GM23338 (cell line): ENCODE data around the gene TDG. TPM values are rescaled to one million over a fixed set of nuclear protein-coding genes. Genes with fewer than 3 reads are reported as not detected.

ENCODE experiments used
- EZH2 ChIP-seq: fragments of 200-600 bp; sonication (generic); IDR thresholded peaks from one replicate; pipeline ENCODE4 v1.8.0; 2017; ENCODE audit warnings: antibody characterized with exemption, mild to moderate bottlenecking, low read depth; ENCODE audit not compliant: unreplicated experiment
- JUNB ChIP-seq: IDR thresholded peaks from one replicate; pipeline ENCODE4 v1.6.1; 2016; ENCODE audit warnings: antibody characterized with exemption; ENCODE audit not compliant: unreplicated experiment
- POLR2AphosphoS5 ChIP-seq: IDR thresholded peaks from 2 replicates; pipeline ENCODE4 v1.6.1; 2016; ENCODE audit warnings: antibody characterized with exemption, low read depth
- REST ChIP-seq: IDR thresholded peaks from one replicate; pipeline ENCODE4 v1.6.1; 2018; ENCODE audit warnings: antibody characterized with exemption; ENCODE audit not compliant: unreplicated experiment
- ZNF114 ChIP-seq: fragments of 250-450 bp; sonication (Bioruptor Pico); IDR thresholded peaks from 2 replicates; pipeline ENCODE4 v1.5.0; 2020; ENCODE audit warnings: mild to moderate bottlenecking, moderate library complexity
- ZNF331 ChIP-seq: fragments of 250-450 bp; sonication (Bioruptor Pico); IDR thresholded peaks from 2 replicates; pipeline ENCODE4 v1.5.0; 2020; ENCODE audit warnings: low read depth, mild to moderate bottlenecking, moderate library complexity
- polyA plus RNA-seq: library from polyadenylated mRNA; unstranded; fragments of >200 nt; fragmentation: Nextera tagmentation; extraction: Ambion mirVana; gene quantifications from 2 replicates; pipeline ENCODE4 v1.2.1, GENCODE V29; 2016
- total RNA-seq: library from RNA; depleted of rRNA; stranded (reverse); fragments of >200 nt; shearing (Covaris generic); gene quantifications from 2 replicates; pipeline ENCODE4 v1.2.3, GENCODE V29; 2014
- TF ChIP-seq, protein P1 (sequence below): fragments of 250-450 bp; sonication (Bioruptor Pico); IDR thresholded peaks from 2 replicates; pipeline ENCODE4 v1.5.0; 2020; ENCODE audit warnings: mild to moderate bottlenecking, moderate library complexity

The TDG gene
- total and polyA plus RNA-seq, 2 experiments from 2014 or later: 57.0 to 66.2 TPM

DNA sequence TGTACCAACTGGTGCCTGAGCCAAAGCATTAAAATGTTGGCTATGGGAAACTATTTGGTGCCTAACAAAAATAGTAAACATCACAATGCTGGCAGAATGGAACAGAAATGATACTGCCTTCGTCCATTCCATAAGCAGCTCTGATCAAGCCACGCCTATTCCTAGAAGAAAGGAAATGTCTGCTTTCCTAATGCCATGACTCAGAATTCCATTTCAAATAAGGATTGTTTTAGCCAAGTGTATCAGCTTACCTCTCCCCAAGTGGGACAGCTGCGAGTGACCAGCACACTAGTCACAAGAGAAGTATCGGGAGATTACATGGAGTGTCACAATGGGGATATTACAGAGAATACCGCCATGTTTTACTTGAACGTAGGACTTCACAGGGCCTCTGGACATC lies 45.6 kb downstream of the TDG start (continued):
- TF ChIP-seq, protein P1, sequence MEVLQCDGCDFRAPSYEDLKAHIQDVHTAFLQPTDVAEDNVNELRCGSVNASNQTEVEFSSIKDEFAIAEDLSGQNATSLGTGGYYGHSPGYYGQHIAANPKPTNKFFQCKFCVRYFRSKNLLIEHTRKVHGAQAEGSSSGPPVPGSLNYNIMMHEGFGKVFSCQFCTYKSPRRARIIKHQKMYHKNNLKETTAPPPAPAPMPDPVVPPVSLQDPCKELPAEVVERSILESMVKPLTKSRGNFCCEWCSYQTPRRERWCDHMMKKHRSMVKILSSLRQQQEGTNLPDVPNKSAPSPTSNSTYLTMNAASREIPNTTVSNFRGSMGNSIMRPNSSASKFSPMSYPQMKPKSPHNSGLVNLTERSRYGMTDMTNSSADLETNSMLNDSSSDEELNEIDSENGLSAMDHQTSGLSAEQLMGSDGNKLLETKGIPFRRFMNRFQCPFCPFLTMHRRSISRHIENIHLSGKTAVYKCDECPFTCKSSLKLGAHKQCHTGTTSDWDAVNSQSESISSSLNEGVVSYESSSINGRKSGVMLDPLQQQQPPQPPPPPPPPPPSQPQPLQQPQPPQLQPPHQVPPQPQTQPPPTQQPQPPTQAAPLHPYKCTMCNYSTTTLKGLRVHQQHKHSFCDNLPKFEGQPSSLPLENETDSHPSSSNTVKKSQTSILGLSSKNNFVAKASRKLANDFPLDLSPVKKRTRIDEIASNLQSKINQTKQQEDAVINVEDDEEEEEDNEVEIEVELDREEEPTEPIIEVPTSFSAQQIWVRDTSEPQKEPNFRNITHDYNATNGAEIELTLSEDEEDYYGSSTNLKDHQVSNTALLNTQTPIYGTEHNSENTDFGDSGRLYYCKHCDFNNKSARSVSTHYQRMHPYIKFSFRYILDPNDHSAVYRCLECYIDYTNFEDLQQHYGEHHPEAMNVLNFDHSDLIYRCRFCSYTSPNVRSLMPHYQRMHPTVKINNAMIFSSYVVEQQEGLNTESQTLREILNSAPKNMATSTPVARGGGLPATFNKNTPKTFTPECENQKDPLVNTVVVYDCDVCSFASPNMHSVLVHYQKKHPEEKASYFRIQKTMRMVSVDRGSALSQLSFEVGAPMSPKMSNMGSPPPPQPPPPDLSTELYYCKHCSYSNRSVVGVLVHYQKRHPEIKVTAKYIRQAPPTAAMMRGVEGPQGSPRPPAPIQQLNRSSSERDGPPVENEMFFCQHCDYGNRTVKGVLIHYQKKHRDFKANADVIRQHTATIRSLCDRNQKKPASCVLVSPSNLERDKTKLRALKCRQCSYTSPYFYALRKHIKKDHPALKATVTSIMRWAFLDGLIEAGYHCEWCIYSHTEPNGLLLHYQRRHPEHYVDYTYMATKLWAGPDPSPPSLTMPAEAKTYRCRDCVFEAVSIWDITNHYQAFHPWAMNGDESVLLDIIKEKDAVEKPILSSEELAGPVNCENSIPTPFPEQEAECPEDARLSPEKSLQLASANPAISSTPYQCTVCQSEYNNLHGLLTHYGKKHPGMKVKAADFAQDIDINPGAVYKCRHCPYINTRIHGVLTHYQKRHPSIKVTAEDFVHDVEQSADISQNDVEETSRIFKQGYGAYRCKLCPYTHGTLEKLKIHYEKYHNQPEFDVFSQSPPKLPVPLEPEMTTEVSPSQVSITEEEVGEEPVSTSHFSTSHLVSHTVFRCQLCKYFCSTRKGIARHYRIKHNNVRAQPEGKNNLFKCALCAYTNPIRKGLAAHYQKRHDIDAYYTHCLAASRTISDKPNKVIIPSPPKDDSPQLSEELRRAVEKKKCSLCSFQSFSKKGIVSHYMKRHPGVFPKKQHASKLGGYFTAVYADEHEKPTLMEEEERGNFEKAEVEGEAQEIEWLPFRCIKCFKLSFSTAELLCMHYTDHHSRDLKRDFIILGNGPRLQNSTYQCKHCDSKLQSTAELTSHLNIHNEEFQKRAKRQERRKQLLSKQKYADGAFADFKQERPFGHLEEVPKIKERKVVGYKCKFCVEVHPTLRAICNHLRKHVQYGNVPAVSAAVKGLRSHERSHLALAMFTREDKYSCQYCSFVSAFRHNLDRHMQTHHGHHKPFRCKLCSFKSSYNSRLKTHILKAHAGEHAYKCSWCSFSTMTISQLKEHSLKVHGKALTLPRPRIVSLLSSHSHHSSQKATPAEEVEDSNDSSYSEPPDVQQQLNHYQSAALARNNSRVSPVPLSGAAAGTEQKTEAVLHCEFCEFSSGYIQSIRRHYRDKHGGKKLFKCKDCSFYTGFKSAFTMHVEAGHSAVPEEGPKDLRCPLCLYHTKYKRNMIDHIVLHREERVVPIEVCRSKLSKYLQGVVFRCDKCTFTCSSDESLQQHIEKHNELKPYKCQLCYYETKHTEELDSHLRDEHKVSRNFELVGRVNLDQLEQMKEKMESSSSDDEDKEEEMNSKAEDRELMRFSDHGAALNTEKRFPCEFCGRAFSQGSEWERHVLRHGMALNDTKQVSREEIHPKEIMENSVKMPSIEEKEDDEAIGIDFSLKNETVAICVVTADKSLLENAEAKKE (CRISPR knock-in tag): no peak
- TF ChIP-seq EZH2: no peak
- no peak for TF ChIP-seq JUNB
- no peak for TF ChIP-seq POLR2AphosphoS5
- TF ChIP-seq REST: no peak
- no peak for TF ChIP-seq ZNF331 (CRISPR knock-in tag)
- TF ChIP-seq ZNF114 (CRISPR knock-in tag): no peak
